ENCODE measurements around the gene JARID2.

JARID2 gene

DNA sequence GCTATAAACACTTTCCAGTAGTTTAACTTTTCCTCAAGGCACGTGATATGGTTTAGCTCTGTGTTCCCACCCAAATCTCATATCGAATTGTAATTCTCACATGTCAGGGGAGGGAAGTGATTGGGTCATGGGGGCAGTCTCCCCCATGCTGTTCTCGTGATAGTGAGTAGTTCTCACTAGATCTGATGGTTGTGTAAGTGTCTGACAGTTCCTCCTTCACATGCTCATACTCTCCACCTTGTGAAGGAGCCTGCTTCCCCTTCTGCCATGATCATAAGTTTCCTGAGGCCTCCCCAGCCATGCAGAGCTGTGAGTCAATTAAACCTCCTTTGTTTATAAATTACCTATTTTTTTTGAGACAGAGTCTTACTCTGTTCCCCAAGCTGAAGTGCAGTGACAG lies 289.1 kb downstream of the JARID2 start:
- DNase-seq = no peak
- no peaks in the 10 kb centered on the region for H3K27me3 ChIP-seq
- peaks cover 0 to 3% (median 1%) of the 10 kb centered on the region in 4 donors for H3K4me1 ChIP-seq
- no peak for TF ChIP-seq CTCF (IDR thresholded peaks at IDR 0.05)
- H3K36me3 ChIP-seq = peaks cover 7 to 32% (median 14%) of the 10 kb centered on the region in 3 donors
- H3K9me3 ChIP-seq = no peaks in the 10 kb centered on the region
- no peak overlapping the region for H3K4me3 ChIP-seq
- no peak overlapping the region for H3K27ac ChIP-seq
- intact Hi-C loops (cut with DNase I; ENCODE audit: low total_unique reads) = no loop called here

GRCh38 chr6:15535495-15536197 lies 289.8 kb downstream of the JARID2 start:
- Histone ChIP-seq H3K27ac (no peak overlapping the region), H3K36me3 (peaks cover 7 to 25% (median 9%) of the 10 kb centered on the region in 3 donors), H3K27me3 (no peaks in the 10 kb centered on the region), H3K4me3 (no peak overlapping the region), H3K9me3 (no peaks in the 10 kb centered on the region), H3K4me1 (peaks cover 0 to 3% (median 1%) of the 10 kb centered on the region in 4 donors)
- no peak for TF ChIP-seq CTCF (IDR thresholded peaks at IDR 0.05)
- no peak for DNase-seq
- intact Hi-C loops (cut with DNase I; ENCODE audit: low total_unique reads) = no loop called here

- no peak for DNase-seq
- intact Hi-C loops (cut with DNase I; ENCODE audit: low total_unique reads) = no loop called here
- peaks cover 0 to 18% (median 1%) of the 10 kb centered on the region in 3 donors for H3K36me3 ChIP-seq
- H3K9me3 ChIP-seq = no peaks in the 10 kb centered on the region
- no peak overlapping the region for H3K4me3 ChIP-seq
- peaks cover 0 to 3% (median 1%) of the 10 kb centered on the region in 4 donors for H3K4me1 ChIP-seq
- H3K27ac ChIP-seq = no peak overlapping the region
- no peak for TF ChIP-seq CTCF (IDR thresholded peaks at IDR 0.05)
- H3K27me3 ChIP-seq = no peaks in the 10 kb centered on the region
Observed at GRCh38 chr6:15536198-15536955, 290.5 kb downstream of the JARID2 start.

DNA sequence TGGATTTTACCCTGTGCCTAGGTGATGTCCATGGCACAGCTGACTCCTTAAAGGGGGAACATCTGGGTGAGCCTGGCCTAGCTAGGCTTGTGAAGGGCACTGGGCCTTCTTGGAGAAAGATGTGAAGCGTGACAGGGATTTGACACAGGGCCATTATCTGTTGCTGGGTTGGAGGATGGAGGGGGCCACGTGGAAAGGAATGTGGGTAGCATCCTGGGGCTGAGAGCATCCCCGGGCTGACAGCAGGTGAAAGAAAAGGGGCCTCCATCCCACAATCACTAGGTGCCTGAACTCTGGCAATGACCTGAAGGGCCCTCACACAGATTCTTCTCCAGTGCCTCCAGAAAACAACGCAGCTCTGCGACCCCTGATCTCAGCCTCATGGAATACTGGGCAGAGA lies 292.2 kb downstream of the JARID2 start:
- H3K27ac ChIP-seq = no peak overlapping the region
- no peak overlapping the region for H3K4me3 ChIP-seq
- intact Hi-C loops (cut with DNase I; ENCODE audit: low total_unique reads) = no loop called here
- TF ChIP-seq CTCF (IDR thresholded peaks at IDR 0.05) = no peak
- H3K9me3 ChIP-seq = no peaks in the 10 kb centered on the region
- peaks cover 0 to 3% (median 1%) of the 10 kb centered on the region in 4 donors for H3K4me1 ChIP-seq
- no peaks in the 10 kb centered on the region for H3K27me3 ChIP-seq
- DNase-seq = no peak
- peaks cover 0 to 4% (median 0%) of the 10 kb centered on the region in 3 donors for H3K36me3 ChIP-seq

- no peaks in the 10 kb centered on the region for H3K36me3 ChIP-seq
- no peak overlapping the region for H3K4me3 ChIP-seq
- intact Hi-C loops (cut with DNase I; ENCODE audit: low total_unique reads) = no loop called here
- H3K27me3 ChIP-seq = no peaks in the 10 kb centered on the region
- H3K4me1 ChIP-seq = peaks cover 0 to 3% (median 1%) of the 10 kb centered on the region in 4 donors
- no peak overlapping the region for H3K27ac ChIP-seq
- H3K9me3 ChIP-seq = no peaks in the 10 kb centered on the region
- TF ChIP-seq CTCF (IDR thresholded peaks at IDR 0.05) = no peak
- DNase-seq = no peak
Observed at GRCh38 chr6:15538766-15539495, 293.1 kb downstream of the JARID2 start.

Data from tibial artery (tissue), 4 donors.